NT2/D1 (cell line): ENCODE data around the gene ARHGAP22.
"Not testable (repeated sequence)": the region's sequence is repeated elsewhere in the genome, so short reads cannot be mapped to it uniquely, and the experiment has no call there.

Source experiments
- SUZ12 ChIP-seq: IDR thresholded peaks from 2 replicates; pipeline ENCODE4 v1.6.1; 2011; ENCODE audit not compliant: insufficient read length, insufficient read depth; ENCODE audit errors: extremely low read depth
- YY1 ChIP-seq: IDR thresholded peaks from 2 replicates; pipeline ENCODE4 v1.6.1; 2011; ENCODE audit not compliant: insufficient read length, insufficient read depth
- ZNF274 ChIP-seq: IDR thresholded peaks from 2 replicates; pipeline ENCODE4 v1.6.1; 2011; ENCODE audit warnings: mild to moderate bottlenecking, low read depth, low read length

DNA sequence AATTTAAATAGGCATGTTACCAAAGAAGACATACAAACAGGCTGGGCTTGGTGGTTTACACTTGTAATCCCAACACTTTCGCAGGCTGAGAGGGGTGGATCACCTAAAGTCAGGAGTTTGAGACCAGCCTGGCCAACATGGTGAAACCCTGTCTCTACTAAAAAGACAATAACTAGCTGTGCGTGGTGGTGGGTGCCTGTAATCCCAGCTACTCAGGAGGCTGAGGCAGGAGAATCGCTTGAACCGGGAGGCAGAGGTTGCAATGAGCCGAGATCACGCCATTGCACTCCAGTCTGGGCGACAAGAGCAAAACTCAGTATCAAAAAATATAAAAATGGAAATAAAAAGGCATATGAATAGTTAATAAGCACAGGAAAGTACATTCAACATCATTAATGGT, 42.2 kb upstream of the ARHGAP22 start:
- TF ChIP-seq SUZ12, YY1, ZNF274: not testable (repeated sequence)
